GM11168 (cell line): ENCODE results near the gene PRMT2.

Experiments
- in situ Hi-C: fragments of 300-500 bp; cut with MboI; formaldehyde crosslinking; loops from one replicate; pipeline ENCODE4 v1.12.0; 2022; ENCODE audit warnings: low sequenced_read_pairs; ENCODE audit not compliant: unreplicated experiment

PRMT2 gene

GRCh38 chr21:46635324-46636180, at the start of gene PRMT2:
TSS of gene PRMT2 (plus strand) at chr21:46635674. CDS start at chr21:46636952, 1,278 bp downstream.
- in situ Hi-C loops = no loop called here

GRCh38 chr21:46594276-46594675, 41.2 kb upstream of the PRMT2 start:
- in situ Hi-C loops = no loop called here

GRCh38 chr21:46596201-46596600, 39.3 kb upstream of the PRMT2 start:
- in situ Hi-C loops = no loop called here

DNA sequence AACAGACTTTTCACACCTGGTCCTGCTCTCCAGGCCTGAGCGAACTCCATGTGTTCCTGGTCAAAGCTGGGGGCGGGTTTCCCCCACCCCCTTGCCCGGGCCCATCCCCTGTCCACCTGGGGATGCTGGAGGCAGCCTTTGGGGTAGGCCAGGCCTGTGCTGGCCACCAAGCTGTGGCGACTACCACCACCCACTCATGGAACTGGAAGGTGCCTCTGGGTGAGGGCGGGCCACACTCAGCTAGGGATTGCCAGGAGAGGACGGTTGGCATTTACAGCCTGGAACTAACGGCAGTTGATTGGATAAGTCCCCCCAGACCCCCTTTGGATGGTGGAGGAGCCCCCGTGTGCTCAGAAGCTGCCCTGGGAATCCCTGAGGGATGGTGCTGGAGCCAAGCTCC, 38.4 kb upstream of the PRMT2 start:
- in situ Hi-C loops = no loop called here

- in situ Hi-C loops = no loop called here
Measured at GRCh38 chr21:46597896-46598343, 37.6 kb upstream of the PRMT2 start.

DNA sequence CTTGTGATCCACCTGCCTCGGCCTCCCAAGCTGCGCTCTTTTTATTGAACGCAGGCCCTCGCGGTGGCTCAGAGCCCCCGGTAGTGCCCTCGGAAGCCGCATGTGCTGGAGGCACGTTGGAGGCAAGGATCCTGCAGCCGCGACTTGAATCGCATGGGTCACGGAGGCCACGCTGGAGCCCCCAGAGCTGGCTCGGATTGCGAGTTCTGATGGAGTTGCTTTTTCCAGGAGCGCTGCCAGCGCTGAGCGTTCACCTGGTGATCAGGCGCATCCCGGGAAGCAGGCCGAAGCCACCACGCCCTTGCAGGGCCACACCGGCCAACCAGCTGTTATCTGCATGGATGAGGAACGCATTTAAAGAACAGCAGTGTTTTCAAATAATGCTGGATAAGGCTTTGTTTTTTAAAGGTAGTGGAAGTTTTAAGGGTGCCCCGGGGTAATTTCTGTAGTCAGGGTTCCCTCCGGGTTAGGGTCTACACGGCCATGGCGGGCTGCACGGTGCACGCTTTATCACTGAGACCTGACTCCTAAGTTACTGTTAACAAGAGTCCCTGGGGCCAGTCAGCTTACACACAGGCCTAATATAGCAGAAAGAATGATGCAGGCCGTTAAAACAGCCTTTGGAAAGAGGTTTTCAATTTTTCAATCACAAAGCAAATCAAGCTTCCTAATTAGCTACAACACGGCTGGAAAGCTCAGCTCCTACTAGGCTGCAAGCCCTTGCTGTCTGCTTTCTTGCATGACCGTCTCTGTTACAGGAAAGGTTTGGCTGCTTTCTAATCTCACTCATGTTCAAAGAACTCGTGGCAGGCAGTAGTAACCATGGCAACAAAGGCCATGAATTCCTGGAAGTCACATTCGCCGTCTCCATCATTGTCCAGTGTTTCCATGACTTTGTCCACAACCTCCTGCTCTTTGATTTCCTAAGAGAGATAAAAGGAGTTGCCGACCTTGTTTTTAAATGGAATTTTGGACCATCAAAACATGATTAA, 36.6 kb upstream of the PRMT2 start:
- in situ Hi-C loops = no loop called here

DNA sequence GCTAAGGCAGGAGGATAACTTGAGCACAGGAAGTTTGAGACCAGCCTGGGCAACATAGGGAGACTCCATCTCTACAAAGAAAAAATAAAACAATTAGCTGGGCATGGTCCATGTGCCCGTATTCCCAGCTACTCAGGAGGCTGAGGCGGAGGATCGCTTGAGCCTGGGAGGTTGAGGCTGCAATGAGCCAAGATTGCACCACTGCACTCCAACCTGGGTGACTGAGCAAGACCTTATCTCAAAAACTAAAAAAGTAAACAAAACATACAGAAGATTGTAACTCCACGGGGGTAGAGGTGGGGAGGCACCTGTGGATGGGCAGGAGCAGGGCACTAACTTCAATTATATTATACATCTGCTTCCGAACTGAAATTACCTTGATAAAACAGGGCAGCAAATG, 35.2 kb upstream of the PRMT2 start:
- in situ Hi-C loops = no loop called here

DNA sequence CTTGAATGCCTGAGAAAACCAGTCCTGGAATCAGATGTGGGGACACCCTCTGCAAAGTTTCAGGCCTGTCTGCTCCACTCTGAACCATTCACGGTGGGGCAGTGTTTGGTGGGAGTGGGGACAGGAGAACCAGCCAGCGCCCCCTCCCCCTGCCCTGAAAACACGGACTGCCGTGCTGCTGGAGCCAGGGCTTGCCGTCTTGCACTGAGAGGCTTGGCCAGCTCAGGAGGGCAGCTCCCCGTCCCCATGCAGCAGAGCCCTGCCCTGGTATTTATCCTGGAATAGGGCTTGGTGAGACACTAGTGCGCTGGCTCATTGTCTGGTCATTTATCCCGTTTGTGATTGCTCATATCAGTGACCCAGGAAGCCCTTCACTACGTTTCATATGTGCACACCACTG, 34.5 kb upstream of the PRMT2 start:
- in situ Hi-C loops = no loop called here

DNA sequence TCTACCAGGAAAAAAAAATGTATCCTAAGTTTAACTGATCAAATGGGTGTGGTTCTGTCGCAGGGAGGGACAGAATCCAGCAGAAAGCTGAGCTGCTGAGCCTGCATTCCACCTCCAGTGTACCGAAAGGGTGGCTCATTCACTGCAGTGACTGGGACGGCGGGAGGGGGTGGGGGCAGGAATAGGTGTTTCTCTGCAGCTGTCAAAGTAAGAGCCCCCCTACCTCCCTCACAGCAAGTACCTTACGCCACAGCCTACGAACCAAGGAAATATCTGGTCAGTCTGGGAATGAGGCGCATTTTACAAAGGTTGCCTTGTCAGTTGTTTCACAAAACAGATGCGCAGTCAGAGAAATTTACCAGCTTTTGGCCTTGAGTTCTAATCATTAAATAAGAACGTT, 32.2 kb upstream of the PRMT2 start:
- in situ Hi-C loops = no loop called here

GRCh38 chr21:46604329-46604974, 31.0 kb upstream of the PRMT2 start:
- in situ Hi-C loops = no loop called here

DNA sequence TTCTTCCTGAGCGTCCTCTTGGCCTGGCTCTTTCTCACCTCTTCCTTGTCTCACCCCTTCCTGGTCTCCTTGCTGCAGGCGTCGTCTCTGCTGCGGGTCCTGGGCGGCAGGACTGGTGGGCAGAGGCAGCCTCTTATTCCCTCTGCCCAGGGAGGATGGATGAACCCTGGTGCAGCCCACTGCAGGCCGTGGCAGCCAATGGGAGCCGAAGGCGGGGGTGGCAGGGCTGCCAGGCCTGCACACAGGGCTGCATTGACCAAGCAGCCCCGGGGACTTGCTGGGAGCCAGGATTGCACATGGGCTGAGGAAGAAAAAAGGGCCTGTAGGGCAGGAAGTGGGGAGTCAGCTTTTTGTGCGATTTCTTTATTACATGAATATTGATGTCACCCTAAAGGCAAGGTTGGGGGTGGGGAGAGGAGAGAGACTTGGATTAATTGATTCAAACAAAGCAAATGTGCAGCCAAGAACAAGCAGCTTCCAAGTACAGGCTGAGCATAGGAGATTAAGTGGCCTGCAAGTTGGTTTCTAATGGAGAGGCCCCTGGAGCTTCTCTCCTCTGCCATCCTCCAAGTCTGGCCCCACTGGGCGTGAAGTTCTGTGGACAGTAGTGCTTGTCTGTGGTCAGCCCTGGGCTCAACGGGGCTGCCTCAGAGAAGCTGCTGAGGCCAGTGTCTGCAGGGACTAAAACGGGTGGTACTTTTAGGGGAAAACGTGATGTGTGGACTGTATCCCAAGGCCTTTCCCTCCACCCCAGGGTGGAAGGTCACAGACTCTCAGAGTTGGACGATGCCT, 30.3 kb upstream of the PRMT2 start, which contains the start of gene S100B:
Gene S100B (minus strand): TSS at position 108 of the 792 bp plus-strand sequence. CDS start 2,667 bp downstream, outside the sequence.
- in situ Hi-C loops = no loop called here

- in situ Hi-C loops = no loop called here
Measured at GRCh38 chr21:46605767-46606426, 29.6 kb upstream of the PRMT2 start.

- in situ Hi-C loops = no loop called here
Measured at GRCh38 chr21:46606427-46606813, 29.1 kb upstream of the PRMT2 start.

- in situ Hi-C loops = no loop called here
Measured at GRCh38 chr21:46607636-46608035, 27.8 kb upstream of the PRMT2 start.

DNA sequence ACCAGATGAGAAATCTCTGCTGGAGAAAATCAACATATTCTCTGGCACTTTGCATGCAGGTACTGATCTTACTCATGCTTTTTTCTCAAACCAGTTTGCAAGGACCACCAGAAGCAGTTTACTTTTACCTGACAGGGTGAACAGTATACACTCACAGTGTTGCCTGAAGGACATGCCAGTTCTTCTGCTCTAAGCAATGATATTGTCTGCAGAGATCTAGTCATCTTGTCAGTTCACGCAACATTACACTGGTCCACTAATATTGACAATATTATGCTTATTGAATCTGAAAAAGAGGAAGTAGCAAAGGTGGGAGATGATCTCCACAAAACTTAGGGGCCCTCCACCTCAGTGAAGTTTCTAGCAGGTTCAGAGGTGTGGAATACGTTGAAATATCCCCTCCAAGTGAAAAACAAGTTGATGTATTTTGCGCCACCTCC, 26.8 kb upstream of the PRMT2 start:
- in situ Hi-C loops = no loop called here

GRCh38 chr21:46610018-46610701, 25.3 kb upstream of the PRMT2 start:
- in situ Hi-C loops = no loop called here

- in situ Hi-C loops = no loop called here
Measured at GRCh38 chr21:46613391-46613790, 22.1 kb upstream of the PRMT2 start.

DNA sequence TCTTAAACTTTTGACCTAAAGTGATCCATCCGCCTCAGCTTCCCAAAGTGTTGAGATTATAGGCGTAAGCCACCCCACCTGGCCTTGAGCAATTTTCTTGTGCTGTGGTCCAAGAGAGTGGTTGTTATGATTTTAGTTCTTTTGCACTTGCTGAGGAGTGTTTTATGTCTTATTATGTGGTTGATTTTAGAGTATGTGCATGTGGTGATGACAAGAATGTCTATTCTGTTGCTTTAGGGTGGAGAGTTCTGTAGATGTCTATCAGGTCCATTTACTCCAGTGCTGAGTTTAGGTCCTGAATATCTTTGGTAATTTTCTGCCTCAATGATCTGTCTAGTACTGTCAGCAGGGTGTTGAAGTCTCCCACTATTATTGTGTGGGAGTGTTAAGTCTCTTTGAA, 19.4 kb upstream of the PRMT2 start:
- in situ Hi-C loops = no loop called here
